ENCODE measurements around the gene RPL10.

The RPL10 gene

DNA sequence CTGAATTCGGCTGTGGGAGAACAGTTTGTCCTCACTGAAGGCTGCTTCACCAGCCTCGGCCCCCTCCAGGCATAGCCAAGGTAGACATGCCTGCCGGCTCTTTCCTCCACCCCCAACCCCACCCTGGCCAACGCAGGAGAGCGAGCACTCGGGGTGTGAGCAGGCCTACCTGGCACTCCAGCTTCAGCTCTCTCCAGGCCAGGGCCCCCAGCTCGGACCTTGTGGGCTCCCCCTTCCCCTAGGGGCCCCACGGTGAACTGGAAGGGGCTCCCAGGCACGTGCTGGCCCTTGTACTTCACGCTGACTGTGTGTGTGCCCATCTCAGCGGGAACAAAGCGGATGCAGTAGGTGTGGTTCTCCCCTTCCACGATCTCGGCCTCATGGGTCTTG, 46.2 kb upstream of the RPL10 start:
- no peak overlapping the region for H3K4me3 ChIP-seq (replicated peaks; ENCODE audit: low read depth, low read length)
- no peak for DNase-seq (ENCODE audit: low read depth)

GRCh38 chrX:154352466-154352865, 45.7 kb upstream of the RPL10 start:
- TF ChIP-seq, protein P1, sequence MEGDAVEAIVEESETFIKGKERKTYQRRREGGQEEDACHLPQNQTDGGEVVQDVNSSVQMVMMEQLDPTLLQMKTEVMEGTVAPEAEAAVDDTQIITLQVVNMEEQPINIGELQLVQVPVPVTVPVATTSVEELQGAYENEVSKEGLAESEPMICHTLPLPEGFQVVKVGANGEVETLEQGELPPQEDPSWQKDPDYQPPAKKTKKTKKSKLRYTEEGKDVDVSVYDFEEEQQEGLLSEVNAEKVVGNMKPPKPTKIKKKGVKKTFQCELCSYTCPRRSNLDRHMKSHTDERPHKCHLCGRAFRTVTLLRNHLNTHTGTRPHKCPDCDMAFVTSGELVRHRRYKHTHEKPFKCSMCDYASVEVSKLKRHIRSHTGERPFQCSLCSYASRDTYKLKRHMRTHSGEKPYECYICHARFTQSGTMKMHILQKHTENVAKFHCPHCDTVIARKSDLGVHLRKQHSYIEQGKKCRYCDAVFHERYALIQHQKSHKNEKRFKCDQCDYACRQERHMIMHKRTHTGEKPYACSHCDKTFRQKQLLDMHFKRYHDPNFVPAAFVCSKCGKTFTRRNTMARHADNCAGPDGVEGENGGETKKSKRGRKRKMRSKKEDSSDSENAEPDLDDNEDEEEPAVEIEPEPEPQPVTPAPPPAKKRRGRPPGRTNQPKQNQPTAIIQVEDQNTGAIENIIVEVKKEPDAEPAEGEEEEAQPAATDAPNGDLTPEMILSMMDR (IDR thresholded peaks at IDR 0.05; ENCODE audit: low read length, missing control alignments), result no peak
- no peak for DNase-seq (ENCODE audit: low read depth)
- H3K4me3 ChIP-seq (replicated peaks; ENCODE audit: low read depth, low read length), result no peak overlapping the region

More for the DNA sequence above, 46.2 kb upstream of the RPL10 start:
- TF ChIP-seq, protein P1 (IDR thresholded peaks at IDR 0.05; ENCODE audit: low read length, missing control alignments), result no peak

GRCh38 chrX:154353172-154353843, 44.9 kb upstream of the RPL10 start:
- TF ChIP-seq, protein P1 (IDR thresholded peaks at IDR 0.05; ENCODE audit: low read length, missing control alignments), result no peak
- no peak overlapping the region for H3K4me3 ChIP-seq (replicated peaks; ENCODE audit: low read depth, low read length)
- no peak for DNase-seq (ENCODE audit: low read depth)

DNA sequence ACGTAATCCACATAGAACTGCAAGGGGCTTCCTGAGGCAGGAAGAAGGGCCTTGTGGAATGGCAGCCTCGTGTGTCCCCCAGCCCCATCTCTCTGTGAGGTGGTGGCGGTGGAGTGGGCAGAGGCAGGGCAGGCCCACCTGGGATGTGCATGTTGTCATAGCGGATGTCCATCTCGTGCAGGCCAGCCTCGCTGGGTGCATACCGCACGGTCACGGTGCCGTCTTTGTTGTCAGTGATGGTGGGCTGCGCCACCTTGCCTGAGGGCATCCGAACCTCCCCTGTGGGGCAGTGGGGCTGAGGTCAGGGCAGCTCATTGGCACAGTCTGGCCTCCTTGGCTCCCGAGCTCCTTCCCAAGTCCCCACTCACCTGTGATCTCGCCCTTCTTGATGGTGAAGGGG, 44.2 kb upstream of the RPL10 start:
- no peak for DNase-seq (ENCODE audit: low read depth)
- TF ChIP-seq, protein P1 (IDR thresholded peaks at IDR 0.05; ENCODE audit: low read length, missing control alignments), result no peak
- H3K4me3 ChIP-seq (replicated peaks; ENCODE audit: low read depth, low read length), result no peak overlapping the region

DNA sequence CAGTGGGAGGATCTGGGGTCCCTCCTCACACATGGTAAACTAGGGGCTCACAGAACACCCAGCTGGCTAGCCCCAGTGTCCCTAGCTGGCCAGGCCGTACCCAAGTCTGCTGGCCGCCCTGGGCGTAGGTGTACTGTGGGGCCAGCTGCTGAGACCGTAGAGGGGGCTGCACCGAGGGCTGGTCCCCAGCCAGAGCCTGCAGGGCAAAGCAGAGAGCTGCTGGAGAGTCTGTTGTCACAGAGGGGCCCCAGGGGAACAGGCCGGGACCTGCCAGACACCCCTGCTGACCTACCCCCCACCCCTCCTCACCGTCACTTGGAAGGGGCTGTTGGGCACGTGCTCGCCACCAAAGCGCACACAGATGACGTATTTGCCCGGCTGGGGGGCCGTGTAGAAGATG, 43.7 kb upstream of the RPL10 start:
- TF ChIP-seq, protein P1 (IDR thresholded peaks at IDR 0.05; ENCODE audit: low read length, missing control alignments), result no peak
- H3K4me3 ChIP-seq (replicated peaks; ENCODE audit: low read depth, low read length), result no peak overlapping the region
- no peak for DNase-seq (ENCODE audit: low read depth)

DNA sequence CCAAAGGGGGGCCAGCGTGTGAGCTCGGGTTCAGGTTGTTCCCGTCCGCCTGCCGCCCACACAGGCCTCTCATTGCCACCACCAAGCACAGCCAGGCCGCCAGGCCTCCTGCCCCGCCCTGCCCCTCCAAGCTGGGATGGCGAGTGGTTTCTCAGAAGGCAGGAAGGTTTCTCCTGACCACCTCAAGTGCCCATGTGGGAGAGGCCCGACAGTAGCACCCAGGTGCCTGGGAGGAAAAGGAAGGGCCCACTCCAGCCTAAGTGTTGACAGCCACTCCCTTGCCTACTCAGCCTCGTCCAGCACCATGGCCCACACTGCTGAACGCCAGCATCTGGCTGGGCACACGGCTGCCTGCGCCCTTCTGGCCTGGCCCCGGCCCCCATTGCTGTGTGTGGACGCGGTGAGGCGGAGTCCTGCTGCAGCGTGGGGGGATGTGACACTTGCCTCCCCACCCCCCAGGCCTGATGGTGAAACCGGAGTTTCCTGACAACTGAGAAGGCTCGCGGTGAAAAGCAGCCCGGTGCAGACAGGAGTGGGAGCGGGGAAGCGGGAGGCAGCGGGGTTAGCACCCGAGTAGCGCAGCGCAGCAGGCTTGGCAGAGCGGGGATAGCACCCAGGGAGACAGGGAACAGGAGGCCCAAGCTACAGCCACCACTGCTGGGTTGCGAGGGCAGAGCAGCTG, 42.9 kb upstream of the RPL10 start:
- TF ChIP-seq, protein P1 (IDR thresholded peaks at IDR 0.05; ENCODE audit: low read length, missing control alignments), result no peak
- DNase-seq (ENCODE audit: low read depth), result no peak
- H3K4me3 ChIP-seq (replicated peaks; ENCODE audit: low read depth, low read length), result no peak overlapping the region

- no peak overlapping the region for H3K4me3 ChIP-seq (replicated peaks; ENCODE audit: low read depth, low read length)
- TF ChIP-seq, protein P1 (IDR thresholded peaks at IDR 0.05; ENCODE audit: low read length, missing control alignments), result no peak
- no peak for DNase-seq (ENCODE audit: low read depth)
Measured at GRCh38 chrX:154355776-154356140, 42.4 kb upstream of the RPL10 start.

Data from fibroblast of pulmonary artery (primary cell).